Measurements from ENCODE around the gene RERE.

The RERE gene

DNA sequence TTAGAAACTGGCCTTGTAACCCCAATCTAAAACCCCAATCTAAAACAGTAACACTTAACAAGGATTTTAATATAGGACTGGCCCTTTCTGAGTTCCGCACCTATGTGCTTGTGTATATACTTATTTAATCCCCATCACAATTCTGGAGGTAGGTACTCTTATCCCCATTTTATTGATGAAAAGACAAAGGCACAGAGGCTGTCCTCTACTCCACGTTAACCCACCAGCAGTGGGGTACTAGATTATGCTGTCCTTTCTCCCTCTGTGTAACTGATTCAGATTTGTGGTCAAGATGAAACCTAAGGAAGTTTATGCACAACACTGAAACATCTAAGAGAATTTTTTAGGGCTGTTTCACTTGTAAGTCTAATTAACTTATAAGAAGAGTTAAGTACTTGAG is 175.3 kb downstream of the RERE start:
- no peak for TF ChIP-seq CTCF (IDR thresholded peaks at IDR 0.05; ENCODE audit: low read length, missing control alignments)
- no peak overlapping the region for H3K4me3 ChIP-seq (replicated peaks; ENCODE audit: low read depth, low read length)
- no peak for DNase-seq (ENCODE audit: low read depth)

DNA sequence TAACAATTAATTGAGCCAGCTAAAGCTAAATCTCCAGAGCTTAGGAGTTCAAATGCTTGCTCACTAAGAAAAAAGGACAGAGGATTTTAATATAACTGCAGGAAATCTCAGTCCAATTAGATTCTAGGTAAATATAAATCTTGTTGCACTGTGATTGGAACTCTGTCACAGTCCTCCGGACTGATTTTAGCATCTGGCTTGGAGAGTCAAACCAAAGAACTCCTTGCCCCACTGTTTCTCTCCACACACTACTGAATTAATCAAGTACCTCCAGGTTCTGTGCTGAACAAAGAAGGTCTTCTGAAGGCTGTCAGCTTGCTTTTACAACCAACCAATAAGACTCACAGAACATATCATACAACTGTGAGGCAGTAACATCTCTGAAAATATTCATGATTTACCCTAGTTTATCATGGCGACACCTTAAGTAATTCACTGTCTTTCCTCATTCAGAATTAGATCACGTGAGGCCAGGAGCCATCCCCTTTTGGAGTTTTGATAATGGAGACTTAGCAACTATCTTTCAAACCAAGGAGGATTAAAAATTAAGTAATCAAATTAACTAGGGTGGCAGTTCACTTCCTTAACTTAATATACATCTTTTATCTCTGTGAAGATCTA is 176.0 kb downstream of the RERE start:
- no peak overlapping the region for H3K4me3 ChIP-seq (replicated peaks; ENCODE audit: low read depth, low read length)
- TF ChIP-seq CTCF (IDR thresholded peaks at IDR 0.05; ENCODE audit: low read length, missing control alignments): no peak
- no peak for DNase-seq (ENCODE audit: low read depth)

- H3K4me3 ChIP-seq (replicated peaks; ENCODE audit: low read depth, low read length): no peak overlapping the region
- no peak for TF ChIP-seq CTCF (IDR thresholded peaks at IDR 0.05; ENCODE audit: low read length, missing control alignments)
- no peak for DNase-seq (ENCODE audit: low read depth)
Observed at GRCh38 chr1:8640950-8641349, 176.5 kb downstream of the RERE start.

- DNase-seq (ENCODE audit: low read depth): no peak
- H3K4me3 ChIP-seq (replicated peaks; ENCODE audit: low read depth, low read length): no peak overlapping the region
- TF ChIP-seq CTCF (IDR thresholded peaks at IDR 0.05; ENCODE audit: low read length, missing control alignments): no peak
Observed at GRCh38 chr1:8639148-8639547, 178.3 kb downstream of the RERE start.

- DNase-seq (ENCODE audit: low read depth): no peak
- TF ChIP-seq CTCF (IDR thresholded peaks at IDR 0.05; ENCODE audit: low read length, missing control alignments): no peak
Observed at GRCh38 chr1:8633741-8634501, 183.5 kb downstream of the RERE start.

DNA sequence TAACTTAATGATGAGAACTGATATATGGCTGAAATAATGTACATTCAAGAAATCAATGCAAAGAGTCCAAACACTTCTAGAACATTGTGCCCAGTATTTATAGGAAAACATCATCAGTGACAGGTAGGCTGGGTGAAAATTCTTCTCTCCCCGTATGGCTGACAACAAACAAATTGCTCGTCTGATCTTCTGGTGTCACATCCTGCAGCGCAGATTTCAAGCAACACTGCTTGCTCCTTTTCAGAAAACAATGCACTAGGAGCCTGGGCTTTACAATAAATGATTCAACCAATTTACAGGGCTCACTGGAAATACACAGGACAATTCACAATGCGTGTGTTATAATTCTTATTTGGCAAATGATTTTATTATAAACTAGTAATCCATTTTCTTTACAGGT is 185.3 kb downstream of the RERE start:
- no peak for TF ChIP-seq CTCF (IDR thresholded peaks at IDR 0.05; ENCODE audit: low read length, missing control alignments)
- DNase-seq (ENCODE audit: low read depth): no peak
- no peak overlapping the region for H3K4me3 ChIP-seq (replicated peaks; ENCODE audit: low read depth, low read length)

More at GRCh38 chr1:8633741-8634501, 183.5 kb downstream of the RERE start:
- H3K4me3 ChIP-seq (replicated peaks; ENCODE audit: low read depth, low read length): no peak overlapping the region
